Osteoblast (primary cell): Measurements from ENCODE around the gene ABCD4. TPM values are rescaled to one million over a fixed set of nuclear protein-coding genes. Genes with fewer than 3 reads are reported as not detected.

Experiments used
- DNase-seq: peaks from one replicate; pipeline ENCODE4 v3.0.0; 2011; ENCODE audit warnings: low spot score, mixed read lengths; ENCODE audit not compliant: insufficient read length; ENCODE audit errors: missing footprints
- H2AFZ ChIP-seq: 2 replicates; pipeline ENCODE4 v1.6.0; 2011; ENCODE audit warnings: mild to moderate bottlenecking, low read length
- H3K27ac ChIP-seq: 2 replicates; pipeline ENCODE4 v1.5.1; 2011; ENCODE audit warnings: mild to moderate bottlenecking, low read depth, low read length, moderate library complexity
- H3K27me3 ChIP-seq: 2 replicates; pipeline ENCODE4 v1.6.0; 2012; ENCODE audit warnings: mild to moderate bottlenecking, control low read depth, inconsistent platforms, low read length, moderate library complexity; ENCODE audit not compliant: insufficient read depth
- H3K36me3 ChIP-seq: 2 replicates; pipeline ENCODE4 v1.5.1; 2011; ENCODE audit warnings: mild to moderate bottlenecking, low read length, control low read depth, moderate library complexity; ENCODE audit not compliant: insufficient read depth
- H3K4me1 ChIP-seq: 2 replicates; pipeline ENCODE4 v1.5.1; 2011; ENCODE audit warnings: mild to moderate bottlenecking, low read length, control low read depth, moderate library complexity; ENCODE audit not compliant: insufficient read depth
- H3K4me2 ChIP-seq: 2 replicates; pipeline ENCODE4 v1.6.0; 2011; ENCODE audit warnings: mild to moderate bottlenecking, low read length; ENCODE audit not compliant: insufficient read depth
- H3K4me3 ChIP-seq: fragments of 200-600 bp; sonication (generic); 3 replicates; pipeline ENCODE4 v1.5.1; 2012; ENCODE audit warnings: mild to moderate bottlenecking, low read length, inconsistent platforms; ENCODE audit not compliant: insufficient read depth
- H3K79me2 ChIP-seq: 2 replicates; pipeline ENCODE4 v1.6.0; 2012; ENCODE audit warnings: mild to moderate bottlenecking, low read length, control low read depth, inconsistent platforms; ENCODE audit not compliant: insufficient read depth
- H3K9me3 ChIP-seq: 2 replicates; pipeline ENCODE4 v1.5.1; 2011; ENCODE audit warnings: low read depth, low read length, control low read depth
- H4K20me1 ChIP-seq: 2 replicates; pipeline ENCODE4 v1.6.0; 2012; ENCODE audit warnings: mild to moderate bottlenecking, low read length, control low read depth; ENCODE audit not compliant: insufficient read depth
- CTCF ChIP-seq: IDR thresholded peaks from 2 replicates; pipeline ENCODE4 v1.5.1; 2011; ENCODE audit warnings: mild to moderate bottlenecking, low read depth, low read length, moderate library complexity; ENCODE audit errors: extremely low read depth
- total RNA-seq: library from RNA; depleted of rRNA; stranded (reverse); fragments of >200 nt; gene quantifications from 2 replicates; pipeline ENCODE4 v1.2.3, GENCODE V29; 2012

Gene ABCD4
- 35.7 and 38.7 TPM in 2 replicates for total RNA-seq

- H3K9me3 ChIP-seq, result no peaks in the 10 kb centered on the region
Observed at GRCh38 chr14:74302634-74303569, at the start of gene ABCD4. Gene ABCD4, minus strand, starts transcription at chr14:74302934. Its CDS starts 22 bp downstream, at chr14:74302912.

GRCh38 chr14:74350928-74351323, 48.2 kb upstream of the ABCD4 start:
- no peak for TF ChIP-seq CTCF
- H4K20me1 ChIP-seq, result no peaks in the 10 kb centered on the region
- H3K4me3 ChIP-seq, result no peak overlapping the region
- H3K79me2 ChIP-seq, result no peaks in the 10 kb centered on the region
- H3K9me3 ChIP-seq, result no peaks in the 10 kb centered on the region
- H3K36me3 ChIP-seq, result no peaks in the 10 kb centered on the region
- H3K27ac ChIP-seq, result no peak overlapping the region
- H3K4me1 ChIP-seq, result no peaks in the 10 kb centered on the region
- H2AFZ ChIP-seq, result no peak overlapping the region
- no peak overlapping the region for H3K4me2 ChIP-seq
- DNase-seq, result no peak
- H3K27me3 ChIP-seq, result peaks cover 28% of the 10 kb centered on the region

More at GRCh38 chr14:74302634-74303569, at the start of gene ABCD4:
- peaks cover 15% of the 10 kb centered on the region for H3K4me1 ChIP-seq
- peak within 1 kb of the TSS; percentile 97 for H3K4me3 ChIP-seq
- H4K20me1 ChIP-seq, result peaks cover 9% of the 10 kb centered on the region
- H3K27me3 ChIP-seq, result no peaks in the 10 kb centered on the region
- H3K27ac ChIP-seq, result peak within 1 kb of the TSS; percentile 74
- H2AFZ ChIP-seq, result peak within 1 kb of the TSS; percentile 96
- DNase-seq, result peak; percentile 96
- TF ChIP-seq CTCF, result peak; percentile 71
- H3K4me2 ChIP-seq, result peak within 1 kb of the TSS; percentile 99
- peaks cover 6% of the 10 kb centered on the region for H3K36me3 ChIP-seq
- peaks cover 33% of the 10 kb centered on the region for H3K79me2 ChIP-seq

GRCh38 chr14:74350211-74350927, 47.6 kb upstream of the ABCD4 start:
- Histone ChIP-seq H3K4me2 (no peak overlapping the region), H3K9me3 (no peaks in the 10 kb centered on the region), H2AFZ (no peak overlapping the region), H3K27ac (no peak overlapping the region), H4K20me1 (no peaks in the 10 kb centered on the region), H3K79me2 (no peaks in the 10 kb centered on the region), H3K4me3 (no peak overlapping the region), H3K36me3 (no peaks in the 10 kb centered on the region), H3K27me3 (peaks cover 28% of the 10 kb centered on the region), H3K4me1 (no peaks in the 10 kb centered on the region)
- TF ChIP-seq CTCF, result no peak
- DNase-seq, result no peak

- Histone ChIP-seq H3K27ac (no peak overlapping the region), H3K4me2 (no peak overlapping the region), H3K9me3 (no peaks in the 10 kb centered on the region), H3K79me2 (no peaks in the 10 kb centered on the region), H3K27me3 (peaks cover 28% of the 10 kb centered on the region), H3K4me3 (no peak overlapping the region), H3K36me3 (no peaks in the 10 kb centered on the region), H2AFZ (no peak overlapping the region), H3K4me1 (no peaks in the 10 kb centered on the region), H4K20me1 (no peaks in the 10 kb centered on the region)
- DNase-seq, result no peak
- no peak for TF ChIP-seq CTCF
Observed at GRCh38 chr14:74349757-74350156, 47.0 kb upstream of the ABCD4 start.
